ENCODE results near the gene TIMM13. TPM values are rescaled to one million over a fixed set of nuclear protein-coding genes. Genes with fewer than 3 reads are reported as not detected.
"Not testable (repeated sequence)": the region's sequence is repeated elsewhere in the genome, so short reads cannot be mapped to it uniquely, and the experiment has no call there.

TIMM13 gene
- total RNA-seq, 2 experiments from 2014 or later, result 46.5 to 48.5 TPM

DNA sequence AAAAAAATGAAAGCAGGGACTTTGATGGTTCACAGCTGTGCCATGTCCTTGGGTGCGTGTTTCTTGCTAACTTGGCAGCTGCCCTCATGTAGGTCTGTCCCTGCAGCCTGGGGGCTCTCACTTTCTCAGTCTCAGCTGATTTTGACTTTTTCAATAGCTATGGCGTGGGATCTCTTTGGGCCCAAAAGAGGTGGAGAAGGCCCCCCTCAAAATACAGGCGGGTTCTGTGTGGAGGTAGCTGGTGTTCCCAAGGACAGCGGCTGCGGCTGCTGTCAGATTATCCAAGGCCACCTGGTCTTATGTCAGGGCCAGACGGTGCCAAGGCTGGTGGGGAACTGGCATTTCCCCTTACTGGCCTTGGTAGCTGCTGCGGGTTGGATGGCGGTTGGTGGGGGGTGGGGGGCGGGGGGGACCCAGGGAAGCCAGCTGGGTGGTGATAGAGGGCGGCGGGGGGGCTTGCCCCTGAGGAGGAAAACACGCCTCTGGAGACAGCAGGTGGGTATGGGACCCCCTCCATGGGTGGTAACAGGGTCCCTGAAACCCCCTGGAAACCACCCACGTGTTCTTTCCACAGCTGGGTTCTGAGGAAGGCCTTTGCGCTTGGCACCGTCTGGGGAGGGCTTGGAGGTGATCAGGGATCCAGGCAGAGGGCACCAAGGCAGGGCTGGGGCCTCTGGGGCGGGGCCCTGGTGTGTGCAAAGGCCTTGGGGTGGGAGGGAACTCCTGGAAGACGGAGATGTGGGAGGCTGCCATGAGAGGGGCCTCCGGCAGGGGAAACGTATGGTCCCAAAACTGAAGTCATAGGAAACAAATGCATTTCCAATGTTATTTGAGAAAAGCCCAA, 4.1 kb downstream of the TIMM13 start:
- Mint-ChIP-seq H3K4me1 (peaks cover 7% of the 10 kb centered on the region), H3K27me3 (no peaks in the 10 kb centered on the region), H3K4me3 (no peak overlapping the region), H3K36me3 (peaks cover 5% of the 10 kb centered on the region), H3K27ac (no peak overlapping the region), H3K9me3 (no peaks in the 10 kb centered on the region)
- ATAC-seq (ENCODE audit: low read depth) (no peak), DNase-seq (no peak)
- POLR2A ChIA-PET, result interaction anchor here (0.7 to 1.7 kb wide), 4 partner anchors 23 to 213 kb away, joined by 3 to 5 read pairs (median 4); no protein-coding TSS in a partner anchor

DNA sequence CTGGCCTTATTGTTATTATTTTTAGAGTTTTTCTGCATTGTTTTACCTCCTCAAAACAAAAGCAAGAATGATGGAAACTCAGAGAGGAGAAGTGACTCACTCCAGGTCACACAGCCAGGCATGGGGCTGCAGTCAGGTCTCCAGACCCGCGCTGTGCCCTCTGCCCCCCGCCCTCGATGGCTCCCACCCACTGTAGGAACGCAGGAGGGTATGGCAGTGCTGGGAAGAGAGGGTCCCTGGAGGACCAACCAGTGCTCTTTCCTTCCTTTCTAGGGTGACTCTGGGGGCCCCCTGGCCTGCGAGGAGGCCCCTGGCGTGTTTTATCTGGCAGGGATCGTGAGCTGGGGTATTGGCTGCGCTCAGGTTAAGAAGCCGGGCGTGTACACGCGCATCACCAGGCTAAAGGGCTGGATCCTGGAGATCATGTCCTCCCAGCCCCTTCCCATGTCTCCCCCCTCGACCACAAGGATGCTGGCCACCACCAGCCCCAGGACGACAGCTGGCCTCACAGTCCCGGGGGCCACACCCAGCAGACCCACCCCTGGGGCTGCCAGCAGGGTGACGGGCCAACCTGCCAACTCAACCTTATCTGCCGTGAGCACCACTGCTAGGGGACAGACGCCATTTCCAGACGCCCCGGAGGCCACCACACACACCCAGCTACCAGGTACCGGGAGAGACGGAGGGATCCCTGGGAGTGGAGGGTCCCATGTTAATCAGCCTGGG, 5.6 kb downstream of the TIMM13 start:
- H3K4me3 Mint-ChIP-seq, result no peak overlapping the region
- no peak overlapping the region for H3K27ac Mint-ChIP-seq
- POLR2A ChIA-PET, result no interaction called here

DNA sequence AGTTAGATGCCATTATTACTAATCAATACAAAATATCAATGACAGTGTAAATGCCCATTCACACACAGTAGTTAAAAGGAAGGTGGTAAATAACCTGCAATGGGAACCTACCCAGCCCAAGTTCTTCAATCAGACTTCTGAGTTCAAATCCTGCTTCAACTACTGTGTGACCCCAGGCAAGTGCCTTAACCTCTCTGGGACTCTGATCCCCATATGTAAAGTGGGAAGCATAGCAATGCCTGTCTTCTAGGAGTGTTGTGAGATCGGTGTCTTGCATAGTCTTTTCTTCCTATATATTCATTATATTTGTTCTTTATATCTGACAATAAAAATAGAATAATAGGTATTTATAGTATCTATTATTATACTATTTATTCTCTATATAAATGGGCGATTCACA, 6.9 kb downstream of the TIMM13 start:
- Mint-ChIP-seq H3K4me3 (no peak overlapping the region), H3K4me1 (no peaks in the 10 kb centered on the region), H3K9me3 (no peaks in the 10 kb centered on the region), H3K36me3 (peaks cover 6% of the 10 kb centered on the region), H3K27me3 (no peaks in the 10 kb centered on the region), H3K27ac (no peak overlapping the region)
- POLR2A ChIA-PET, result no interaction called here
- DNase-seq (no peak), ATAC-seq (ENCODE audit: low read depth) (no peak)

More for the DNA sequence above, 5.6 kb downstream of the TIMM13 start:
- ATAC-seq (ENCODE audit: low read depth) (no peak), DNase-seq (no peak)
- Mint-ChIP-seq H3K9me3 (no peaks in the 10 kb centered on the region), H3K27me3 (no peaks in the 10 kb centered on the region), H3K36me3 (peaks cover 7% of the 10 kb centered on the region), H3K4me1 (peaks cover 5% of the 10 kb centered on the region)

DNA sequence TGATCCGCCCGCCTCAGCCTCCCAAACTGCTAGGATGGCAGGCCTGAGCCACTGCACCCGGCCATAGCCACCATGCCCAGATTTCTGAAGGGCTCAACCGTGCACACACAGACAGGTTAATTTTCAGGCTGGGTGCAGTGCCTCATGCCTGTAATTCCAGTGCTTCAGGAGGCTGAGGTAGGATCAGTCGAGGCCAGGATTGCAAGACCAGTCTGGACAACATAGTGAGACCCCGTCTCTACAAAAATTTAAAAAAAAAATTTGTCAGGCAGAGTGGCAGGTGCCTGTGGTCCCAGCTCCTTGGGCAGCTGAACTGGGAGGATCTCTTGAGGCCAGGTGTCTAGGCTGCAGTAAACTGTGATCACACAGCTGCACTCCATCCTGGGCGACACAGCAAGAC, 7.6 kb downstream of the TIMM13 start:
- H3K27ac Mint-ChIP-seq, result no peak overlapping the region

DNA sequence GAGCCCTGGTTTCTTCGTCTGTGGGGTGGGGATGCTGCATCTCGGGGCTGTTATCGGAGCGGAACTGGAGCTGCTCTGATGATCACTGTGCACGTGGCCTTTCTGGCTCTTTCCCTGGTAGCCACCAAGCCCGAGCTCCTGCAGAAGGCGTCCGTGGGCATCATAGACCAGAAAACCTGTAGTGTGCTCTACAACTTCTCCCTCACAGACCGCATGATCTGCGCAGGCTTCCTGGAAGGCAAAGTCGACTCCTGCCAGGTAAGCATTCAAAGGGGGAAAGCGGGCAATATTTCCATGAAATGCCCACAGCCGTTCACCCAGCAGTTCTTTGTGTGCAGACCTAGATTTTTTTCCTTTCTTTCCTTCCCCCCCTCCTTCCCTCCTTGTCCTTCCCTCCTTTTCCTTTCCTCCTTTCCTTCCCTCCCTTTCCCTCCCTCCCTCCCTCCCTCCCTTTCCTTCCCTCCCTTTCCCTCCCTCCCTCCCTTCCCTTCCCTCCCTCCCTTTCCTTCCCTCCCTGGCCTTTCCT, 9.4 kb downstream of the TIMM13 start:
- no peak for ATAC-seq (ENCODE audit: low read depth)
- H3K27ac Mint-ChIP-seq, result no peak overlapping the region
- H3K36me3 Mint-ChIP-seq, result peaks cover 6% of the 10 kb centered on the region
- H3K4me3 Mint-ChIP-seq, result no peak overlapping the region
- POLR2A ChIA-PET, result no interaction called here
- no peaks in the 10 kb centered on the region for H3K9me3 Mint-ChIP-seq
- no peak for DNase-seq
- no peaks in the 10 kb centered on the region for H3K4me1 Mint-ChIP-seq
- no peaks in the 10 kb centered on the region for H3K27me3 Mint-ChIP-seq

More for the DNA sequence above, 7.6 kb downstream of the TIMM13 start:
- POLR2A ChIA-PET, result no interaction called here
- Mint-ChIP-seq H3K4me1 (no peaks in the 10 kb centered on the region), H3K36me3 (peaks cover 6% of the 10 kb centered on the region), H3K9me3 (no peaks in the 10 kb centered on the region), H3K4me3 (no peak overlapping the region), H3K27me3 (no peaks in the 10 kb centered on the region)
- DNase-seq (no peak), ATAC-seq (ENCODE audit: low read depth) (no peak)

DNA sequence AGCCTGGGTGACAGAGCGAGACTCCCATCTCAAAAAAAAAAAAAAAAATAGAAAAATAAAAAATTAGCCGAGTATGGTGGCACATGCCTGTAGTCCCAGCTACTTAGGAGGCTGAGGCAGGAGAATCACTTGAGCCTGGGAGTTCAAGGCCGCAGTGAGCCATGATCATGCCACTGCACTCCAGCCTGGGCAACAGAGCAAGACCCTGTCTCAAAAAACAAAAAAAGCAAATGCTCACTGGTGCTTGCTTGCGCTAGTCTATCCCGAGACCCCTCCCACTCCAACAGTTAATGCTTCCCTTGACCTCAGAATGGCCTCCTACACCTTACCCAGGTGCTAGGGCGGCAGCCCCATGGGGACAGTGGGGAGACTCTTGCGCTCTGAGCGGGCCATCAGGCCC, 9.9 kb downstream of the TIMM13 start:
- peak; percentile 34 for ATAC-seq (ENCODE audit: low read depth)
- H3K9me3 Mint-ChIP-seq, H3K4me1 Mint-ChIP-seq, H3K27ac Mint-ChIP-seq, H3K27me3 Mint-ChIP-seq, DNase-seq, POLR2A ChIA-PET, H3K36me3 Mint-ChIP-seq, H3K4me3 Mint-ChIP-seq: not testable (repeated sequence)

DNA sequence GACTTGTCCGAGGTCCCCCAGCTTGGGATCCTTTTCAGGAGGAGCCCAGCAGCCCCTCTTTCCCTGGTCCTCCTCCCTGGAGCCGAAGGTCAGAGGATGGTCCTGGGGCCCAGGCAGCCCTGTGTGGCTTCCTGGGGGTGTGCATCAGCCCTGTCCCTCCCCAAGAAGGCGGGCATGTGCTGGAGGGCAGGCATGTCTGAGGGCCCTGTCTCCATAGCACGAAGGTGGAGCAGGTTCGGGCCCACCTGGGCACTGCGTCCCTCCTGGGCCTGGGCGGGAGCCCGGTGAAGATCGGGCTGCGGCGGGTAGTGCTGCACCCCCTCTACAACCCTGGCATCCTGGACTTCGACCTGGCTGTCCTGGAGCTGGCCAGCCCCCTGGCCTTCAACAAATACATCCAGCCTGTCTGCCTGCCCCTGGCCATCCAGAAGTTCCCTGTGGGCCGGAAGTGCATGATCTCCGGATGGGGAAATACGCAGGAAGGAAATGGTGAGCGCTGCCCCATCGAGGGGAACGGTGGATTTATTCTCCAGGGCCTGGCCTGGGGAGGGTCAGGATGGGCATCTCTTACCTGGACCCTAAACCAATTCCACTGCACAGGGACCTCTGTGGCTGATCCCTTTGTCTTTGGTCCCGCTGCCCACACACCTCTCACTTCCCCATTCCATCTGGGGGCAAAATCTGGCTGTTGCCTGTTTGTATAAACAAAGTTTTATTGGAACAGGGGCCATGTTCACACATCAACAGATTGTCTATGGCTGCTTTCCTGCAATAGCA, 10.9 kb downstream of the TIMM13 start:
- H3K4me1 Mint-ChIP-seq, result peaks cover 5% of the 10 kb centered on the region
- DNase-seq (no peak), ATAC-seq (ENCODE audit: low read depth) (no peak)
- no peak overlapping the region for H3K27ac Mint-ChIP-seq
- POLR2A ChIA-PET, result no interaction called here
- no peaks in the 10 kb centered on the region for H3K27me3 Mint-ChIP-seq
- peaks cover 6% of the 10 kb centered on the region for H3K36me3 Mint-ChIP-seq
- no peak overlapping the region for H3K4me3 Mint-ChIP-seq
- H3K9me3 Mint-ChIP-seq, result no peaks in the 10 kb centered on the region

DNA sequence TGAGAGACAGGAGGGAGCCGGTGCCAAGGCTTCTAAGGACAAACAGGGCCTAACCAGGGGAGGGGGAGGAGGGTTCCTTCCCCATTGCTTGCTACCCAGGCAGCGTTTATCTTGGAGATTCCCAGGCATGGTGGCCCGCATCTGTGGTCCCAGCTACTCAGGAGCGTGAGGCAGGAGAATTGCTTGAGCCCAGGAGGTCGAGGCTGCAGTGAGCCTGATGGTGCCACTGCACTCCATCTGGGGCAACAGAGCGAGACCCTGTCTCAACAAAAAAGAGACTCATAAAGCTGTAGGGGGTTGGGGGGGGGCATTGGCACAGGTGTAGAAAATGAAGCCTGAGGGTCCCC, 11.4 kb downstream of the TIMM13 start:
- no peak for ATAC-seq (ENCODE audit: low read depth)
- Mint-ChIP-seq H3K4me1 (peaks cover 5% of the 10 kb centered on the region), H3K36me3 (peaks cover 6% of the 10 kb centered on the region), H3K27me3 (no peaks in the 10 kb centered on the region), H3K9me3 (no peaks in the 10 kb centered on the region), H3K4me3 (no peak overlapping the region), H3K27ac (no peak overlapping the region)
- POLR2A ChIA-PET, result no interaction called here
- DNase-seq, result no peak

DNA sequence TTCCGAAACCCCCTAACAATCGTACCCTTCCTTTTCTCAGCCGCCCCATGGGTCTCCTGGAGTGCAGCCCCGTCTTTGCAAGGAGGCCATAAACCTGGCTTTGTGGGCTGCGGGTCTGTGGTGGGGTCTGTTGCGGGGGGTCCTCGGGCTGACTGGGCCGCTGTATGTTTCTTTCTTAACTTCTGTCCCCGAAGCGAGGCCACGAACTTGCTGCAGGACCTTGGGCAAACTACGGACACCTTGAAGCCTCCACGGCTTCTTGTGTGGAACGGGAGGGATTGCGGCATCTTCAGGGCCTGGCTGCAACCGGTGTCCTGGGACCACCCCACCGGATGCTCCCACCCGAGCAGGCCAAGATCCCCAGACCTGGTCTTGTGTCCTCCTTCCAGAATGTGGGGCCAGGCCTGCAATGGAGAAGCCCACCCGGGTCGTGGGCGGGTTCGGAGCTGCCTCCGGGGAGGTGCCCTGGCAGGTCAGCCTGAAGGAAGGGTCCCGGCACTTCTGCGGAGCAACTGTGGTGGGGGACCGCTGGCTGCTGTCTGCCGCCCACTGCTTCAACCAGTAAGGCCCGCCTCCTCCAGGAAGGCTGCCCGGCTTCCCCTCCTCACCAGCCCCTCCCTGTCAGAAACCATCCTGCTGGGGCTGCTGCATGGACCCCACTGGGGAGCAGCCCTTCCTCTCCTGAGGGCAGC, 12.0 kb downstream of the TIMM13 start:
- no peak overlapping the region for H3K27ac Mint-ChIP-seq
- DNase-seq, result no peak
- POLR2A ChIA-PET, result no interaction called here
- H3K27me3 Mint-ChIP-seq, result no peaks in the 10 kb centered on the region
- no peak overlapping the region for H3K4me3 Mint-ChIP-seq
- ATAC-seq (ENCODE audit: low read depth), result no peak
- no peaks in the 10 kb centered on the region for H3K9me3 Mint-ChIP-seq
- peaks cover 5% of the 10 kb centered on the region for H3K36me3 Mint-ChIP-seq
- H3K4me1 Mint-ChIP-seq, result peaks cover 5% of the 10 kb centered on the region

DNA sequence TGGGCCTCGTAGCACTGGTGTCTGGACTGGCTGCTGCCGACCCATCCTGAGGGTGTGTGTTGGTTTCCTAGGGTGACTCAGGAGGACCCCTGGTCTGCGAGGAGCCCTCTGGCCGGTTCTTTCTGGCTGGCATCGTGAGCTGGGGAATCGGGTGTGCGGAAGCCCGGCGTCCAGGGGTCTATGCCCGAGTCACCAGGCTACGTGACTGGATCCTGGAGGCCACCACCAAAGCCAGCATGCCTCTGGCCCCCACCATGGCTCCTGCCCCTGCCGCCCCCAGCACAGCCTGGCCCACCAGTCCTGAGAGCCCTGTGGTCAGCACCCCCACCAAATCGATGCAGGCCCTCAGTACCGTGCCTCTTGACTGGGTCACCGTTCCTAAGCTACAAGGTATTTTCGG, 13.8 kb downstream of the TIMM13 start:
- no peak overlapping the region for H3K27ac Mint-ChIP-seq
- ATAC-seq (ENCODE audit: low read depth) (no peak), DNase-seq (no peak)
- H3K9me3 Mint-ChIP-seq, result peaks cover 4% of the 10 kb centered on the region
- H3K36me3 Mint-ChIP-seq, result peaks cover 5% of the 10 kb centered on the region
- POLR2A ChIA-PET, result no interaction called here
- H3K4me1 Mint-ChIP-seq, result peaks cover 5% of the 10 kb centered on the region
- H3K4me3 Mint-ChIP-seq, result no peak overlapping the region
- no peaks in the 10 kb centered on the region for H3K27me3 Mint-ChIP-seq

DNA sequence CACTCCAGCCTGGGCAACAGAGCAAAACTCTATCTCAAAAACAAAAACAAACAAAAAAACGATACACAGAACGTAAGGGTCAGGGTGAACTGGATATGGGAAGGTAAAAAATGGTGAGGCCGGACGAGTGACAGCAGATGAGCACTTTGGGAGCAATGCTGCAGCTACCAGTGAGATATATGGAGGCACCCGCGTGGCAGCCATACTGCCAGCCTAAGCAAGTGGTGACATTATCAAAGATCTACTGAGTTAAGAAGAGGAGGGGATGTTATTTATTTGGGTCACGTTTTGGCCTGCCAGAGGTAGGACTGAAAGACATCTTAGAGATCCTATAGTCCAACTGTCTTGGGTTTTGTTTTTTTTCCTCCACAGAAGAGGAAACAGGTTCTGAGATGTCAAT, 14.2 kb downstream of the TIMM13 start:
- peak overlapping the region; percentile 18 for H3K27ac Mint-ChIP-seq
- ATAC-seq (ENCODE audit: low read depth) (no peak), DNase-seq (no peak)
- peaks cover 5% of the 10 kb centered on the region for H3K36me3 Mint-ChIP-seq
- no peaks in the 10 kb centered on the region for H3K27me3 Mint-ChIP-seq
- H3K9me3 Mint-ChIP-seq, result peaks cover 4% of the 10 kb centered on the region
- peaks cover 5% of the 10 kb centered on the region for H3K4me1 Mint-ChIP-seq
- H3K4me3 Mint-ChIP-seq, result no peak overlapping the region
- POLR2A ChIA-PET, result no interaction called here

DNA sequence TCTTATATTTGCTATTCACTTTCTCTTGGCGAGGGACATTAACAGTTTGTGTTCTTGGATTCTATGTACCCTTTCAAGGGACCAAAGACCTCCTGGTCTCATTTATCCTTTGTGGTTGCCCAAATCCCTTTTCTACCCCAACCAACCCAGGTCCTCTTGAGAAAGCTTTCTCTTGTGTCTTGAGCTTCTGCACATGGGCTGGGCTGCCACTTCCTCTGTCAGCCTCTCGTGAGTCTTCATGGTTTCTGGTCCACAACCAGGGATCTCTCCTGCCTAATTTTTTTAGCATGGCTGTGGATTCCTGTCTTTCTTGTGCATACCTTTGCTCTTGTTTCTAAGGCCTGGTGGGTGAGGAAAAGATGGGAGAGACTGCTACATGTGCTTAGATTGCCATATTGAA, 14.9 kb downstream of the TIMM13 start:
- peaks cover 1% of the 10 kb centered on the region for H3K36me3 Mint-ChIP-seq
- H3K27ac Mint-ChIP-seq, result no peak overlapping the region
- no peak overlapping the region for H3K4me3 Mint-ChIP-seq
- ATAC-seq (ENCODE audit: low read depth), result no peak
- H3K9me3 Mint-ChIP-seq, result peaks cover 4% of the 10 kb centered on the region
- POLR2A ChIA-PET, result no interaction called here
- no peaks in the 10 kb centered on the region for H3K27me3 Mint-ChIP-seq
- peaks cover 5% of the 10 kb centered on the region for H3K4me1 Mint-ChIP-seq
- no peak for DNase-seq

DNA sequence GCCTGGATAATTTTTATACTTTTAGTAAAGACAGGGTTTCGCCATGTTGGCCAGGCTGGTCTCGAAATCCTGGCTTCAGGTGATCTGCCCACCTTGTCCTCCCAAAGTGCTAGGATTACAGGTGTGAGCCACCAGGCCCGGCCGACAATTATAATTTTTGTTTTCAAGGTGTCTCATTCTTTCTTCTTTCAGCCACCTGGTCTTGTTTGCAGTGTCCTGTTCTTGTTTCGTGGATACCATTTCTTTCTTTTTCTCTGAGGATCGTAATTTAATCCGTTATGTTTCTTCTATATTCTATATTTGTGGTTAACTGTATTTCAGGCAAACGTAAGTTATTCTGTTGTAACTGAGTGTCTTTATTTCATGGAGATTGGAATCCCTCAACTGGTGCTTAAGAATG, 15.7 kb downstream of the TIMM13 start:
- no peak overlapping the region for H3K4me3 Mint-ChIP-seq
- H3K27me3 Mint-ChIP-seq, result no peaks in the 10 kb centered on the region
- H3K4me1 Mint-ChIP-seq, result peaks cover 5% of the 10 kb centered on the region
- DNase-seq (no peak), ATAC-seq (ENCODE audit: low read depth) (no peak)
- peaks cover 4% of the 10 kb centered on the region for H3K9me3 Mint-ChIP-seq
- H3K27ac Mint-ChIP-seq, result no peak overlapping the region
- POLR2A ChIA-PET, result no interaction called here
- H3K36me3 Mint-ChIP-seq, result peaks cover 1% of the 10 kb centered on the region

Data from activated naive CD8-positive, alpha-beta T cell treated with anti-CD3 and anti-CD28 coated beads, Interleukin-2, amount 10 ng/mL, durations not matched to agents 7 days and 5 days (primary cell).